Esophagus (tissue), 2 donors: Measurements from ENCODE around the gene STK11IP. TPM values are rescaled to one million over a fixed set of nuclear protein-coding genes. Genes with fewer than 3 reads are reported as not detected.

Experiments used
- H3K27ac ChIP-seq, 2 donors: one replicate each; pipeline ENCODE4 v1.5.1; 2013; ENCODE audit warnings: low read depth in 2 of 2, mild to moderate bottlenecking in 2 of 2, inconsistent platforms in 1 of 2, low read length in 1 of 2, moderate library complexity in 1 of 2
- H3K27me3 ChIP-seq, 2 donors: one replicate each; pipeline ENCODE4 v1.6.1; 2013; ENCODE audit warnings: low read length in 2 of 2, control low read depth in 1 of 2, mild to moderate bottlenecking in 1 of 2; ENCODE audit not compliant: insufficient read depth in 2 of 2, control insufficient read depth in 1 of 2
- H3K36me3 ChIP-seq, 2 donors: one replicate each; pipeline ENCODE4 v1.6.1; 2013; ENCODE audit warnings: low read length in 1 of 2; ENCODE audit not compliant: control insufficient read depth in 2 of 2, insufficient read depth in 2 of 2
- H3K4me1 ChIP-seq, 2 donors: one replicate each; pipeline ENCODE4 v1.6.1; 2013; ENCODE audit warnings: low read length in 1 of 2; ENCODE audit not compliant: control insufficient read depth in 2 of 2, insufficient read depth in 2 of 2
- H3K4me3 ChIP-seq, 2 donors: one replicate each; pipeline ENCODE4 v1.5.1; 2013; ENCODE audit warnings: low read length in 2 of 2, mild to moderate bottlenecking in 2 of 2, low read depth in 1 of 2, moderate library complexity in 1 of 2
- H3K9me3 ChIP-seq, 2 donors: one replicate each; pipeline ENCODE4 v1.6.1; 2013; ENCODE audit warnings: mild to moderate bottlenecking in 2 of 2, low read depth in 1 of 2, low read length in 1 of 2, moderate library complexity in 1 of 2; ENCODE audit not compliant: control insufficient read depth in 2 of 2, insufficient read depth in 1 of 2
- WGBS, 2 donors: extraction: QIAGEN DNeasy Blood & Tissue Kit; methylation state at CpG; one replicate each; pipeline ENCODE4 v1.1.7; 2013; 5-methylcytosine and 5-hydroxymethylcytosine counted together
- polyA plus RNA-seq, 2 donors: library from polyadenylated mRNA; stranded (reverse); fragments of 200-250 nt; gene quantifications; one replicate each; pipeline ENCODE4 v1.2.3, GENCODE V29; 2013
- donor health status: healthy with polysubstance abuse.
- donor health status: Bipolar disorder and iron deficiency.

The STK11IP gene
- polyA plus RNA-seq, 2 donors: 17.0 to 25.5 TPM

DNA sequence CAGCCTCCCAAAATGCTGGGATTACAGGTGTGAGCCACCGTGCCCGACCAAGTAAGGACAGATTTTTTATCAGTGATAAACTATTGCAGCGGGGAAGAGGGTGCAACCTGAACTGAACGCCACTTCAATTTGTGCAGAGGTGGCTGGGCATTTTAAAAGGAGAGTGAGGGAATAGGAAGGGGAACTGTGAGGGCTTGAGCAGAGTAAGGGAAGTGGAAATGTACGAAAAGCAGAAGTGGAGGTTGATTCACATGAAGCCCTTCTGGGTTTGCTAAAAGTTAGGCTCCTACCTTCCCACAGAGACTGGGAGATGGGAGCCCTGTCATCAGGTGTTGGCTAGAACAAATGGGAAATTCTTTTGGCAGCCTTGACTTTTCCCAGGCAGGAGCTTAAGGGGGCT lies 6.1 kb downstream of the STK11IP start:
- H3K4me3 ChIP-seq: no peak overlapping the region
- no peak overlapping the region for H3K27ac ChIP-seq
- WGBS, 2 donors: 88 to 90% methylated on average over 5 of the region's 5 CpGs
- peaks cover 27 to 32% of the 10 kb centered on the region in 2 donors for H3K36me3 ChIP-seq
- no peaks in the 10 kb centered on the region for H3K4me1 ChIP-seq
- H3K9me3 ChIP-seq: no peaks in the 10 kb centered on the region
- no peaks in the 10 kb centered on the region for H3K27me3 ChIP-seq

- Histone ChIP-seq H3K4me1 (no peaks in the 10 kb centered on the region), H3K27ac (no peak overlapping the region), H3K36me3 (peaks cover 27 to 36% of the 10 kb centered on the region in 2 donors), H3K27me3 (no peaks in the 10 kb centered on the region), H3K4me3 (no peak overlapping the region), H3K9me3 (no peaks in the 10 kb centered on the region)
- 81 to 88% methylated on average over 6 of the region's 6 CpGs for WGBS, 2 donors
These were observed 7.9 kb downstream of the STK11IP start for GRCh38 chr2:219605607-219605954.

GRCh38 chr2:219607931-219608330 lies 10.3 kb downstream of the STK11IP start:
- Histone ChIP-seq H3K9me3 (no peaks in the 10 kb centered on the region), H3K27ac (no peak overlapping the region), H3K4me3 (no peak overlapping the region), H3K36me3 (peaks cover 12 to 38% of the 10 kb centered on the region in 2 donors), H3K27me3 (no peaks in the 10 kb centered on the region), H3K4me1 (no peaks in the 10 kb centered on the region)
- WGBS, 2 donors: 92% methylated on average over 15 of the region's 15 CpGs

DNA sequence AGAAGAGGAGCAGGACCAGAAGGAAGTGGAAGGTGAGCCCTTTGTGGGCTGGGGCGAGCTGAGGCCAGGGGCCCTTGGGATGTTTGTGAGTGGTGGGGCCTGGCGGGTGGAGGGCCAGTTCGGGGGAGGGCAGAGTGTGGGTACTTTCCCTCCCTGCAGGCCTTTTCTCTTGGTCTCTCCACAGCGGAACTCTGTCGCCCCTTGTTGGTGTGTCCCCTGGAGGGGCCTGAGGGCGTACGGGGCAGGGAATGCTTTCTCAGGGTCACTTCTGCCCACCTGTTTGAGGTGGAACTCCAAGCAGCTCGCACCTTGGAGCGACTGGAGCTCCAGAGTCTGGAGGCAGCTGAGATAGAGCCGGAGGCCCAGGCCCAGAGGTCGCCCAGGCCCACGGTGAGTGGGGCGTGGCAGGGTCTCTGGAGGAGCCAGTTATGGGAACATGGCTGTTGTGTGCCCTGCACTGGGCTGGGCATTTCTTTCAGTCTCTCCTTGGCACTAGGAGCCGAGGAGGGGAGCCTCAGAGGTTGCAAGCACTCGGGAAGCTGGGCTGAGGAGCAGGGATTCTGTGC lies 10.8 kb downstream of the STK11IP start:
- H3K27me3 ChIP-seq: no peaks in the 10 kb centered on the region
- no peaks in the 10 kb centered on the region for H3K9me3 ChIP-seq
- no peaks in the 10 kb centered on the region for H3K4me1 ChIP-seq
- H3K4me3 ChIP-seq: no peak overlapping the region
- H3K36me3 ChIP-seq: peaks cover 12 to 39% of the 10 kb centered on the region in 2 donors
- WGBS, 2 donors: 84 to 87% methylated on average over 15 of the region's 15 CpGs
- no peak overlapping the region for H3K27ac ChIP-seq

DNA sequence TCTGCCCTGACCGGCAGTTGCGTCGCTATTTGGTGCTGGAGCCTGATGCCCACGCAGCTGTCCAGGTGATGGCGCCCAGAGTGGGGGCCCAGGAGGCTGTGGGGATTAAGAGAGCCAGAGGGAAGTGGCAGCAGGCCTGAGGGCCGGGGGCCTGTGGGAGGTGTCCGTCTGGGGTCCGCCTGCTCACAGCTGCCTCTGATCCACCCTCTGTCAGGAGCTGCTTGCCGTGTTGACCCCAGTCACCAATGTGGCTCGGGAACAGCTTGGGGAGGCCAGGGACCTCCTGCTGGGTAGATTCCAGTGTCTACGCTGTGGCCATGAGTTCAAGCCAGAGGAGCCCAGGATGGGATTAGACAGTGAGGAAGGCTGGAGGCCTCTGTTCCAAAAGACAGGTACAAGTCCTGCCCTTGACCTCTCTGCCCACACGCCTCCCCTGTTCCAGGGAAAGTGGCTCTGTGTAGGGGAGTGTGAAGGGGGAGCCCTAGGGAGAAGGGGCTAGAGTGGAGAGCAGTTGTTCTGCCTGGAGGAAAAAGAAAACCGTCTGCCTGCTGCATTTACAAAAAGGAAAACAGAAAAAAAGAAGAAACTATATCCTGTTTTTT lies 11.6 kb downstream of the STK11IP start:
- no peaks in the 10 kb centered on the region for H3K9me3 ChIP-seq
- H3K27me3 ChIP-seq: no peaks in the 10 kb centered on the region
- H3K27ac ChIP-seq: peak overlapping the region; percentile 19 to 34
- no peaks in the 10 kb centered on the region for H3K4me1 ChIP-seq
- H3K36me3 ChIP-seq: peaks cover 12 to 41% of the 10 kb centered on the region in 2 donors
- 87 to 88% methylated on average over 13 of the region's 13 CpGs for WGBS, 2 donors
- H3K4me3 ChIP-seq: no peak overlapping the region

GRCh38 chr2:219611306-219611705 lies 13.6 kb downstream of the STK11IP start:
- H3K4me3 ChIP-seq: no peak overlapping the region
- H3K4me1 ChIP-seq: no peaks in the 10 kb centered on the region
- H3K9me3 ChIP-seq: no peaks in the 10 kb centered on the region
- H3K27ac ChIP-seq: no peak overlapping the region
- H3K27me3 ChIP-seq: no peaks in the 10 kb centered on the region
- WGBS, 2 donors: 94 to 95% methylated on average over 9 of the region's 9 CpGs
- H3K36me3 ChIP-seq: peaks cover 11 to 51% of the 10 kb centered on the region in 2 donors

GRCh38 chr2:219611866-219612576 lies 14.4 kb downstream of the STK11IP start:
- no peaks in the 10 kb centered on the region for H3K9me3 ChIP-seq
- 78 to 79% methylated on average over 12 of the region's 12 CpGs for WGBS, 2 donors
- no peaks in the 10 kb centered on the region for H3K27me3 ChIP-seq
- H3K4me1 ChIP-seq: no peaks in the 10 kb centered on the region
- H3K27ac ChIP-seq: no peak overlapping the region
- peaks cover 12 to 51% of the 10 kb centered on the region in 2 donors for H3K36me3 ChIP-seq
- no peak overlapping the region for H3K4me3 ChIP-seq

GRCh38 chr2:219612577-219613286 lies 15.1 kb downstream of the STK11IP start:
- H3K4me3 ChIP-seq: no peak overlapping the region
- WGBS, 2 donors: 83 to 87% methylated on average over 15 of the region's 15 CpGs
- H3K27me3 ChIP-seq: no peaks in the 10 kb centered on the region
- H3K36me3 ChIP-seq: peaks cover 10 to 50% of the 10 kb centered on the region in 2 donors
- no peak overlapping the region for H3K27ac ChIP-seq
- H3K9me3 ChIP-seq: no peaks in the 10 kb centered on the region
- H3K4me1 ChIP-seq: no peaks in the 10 kb centered on the region

DNA sequence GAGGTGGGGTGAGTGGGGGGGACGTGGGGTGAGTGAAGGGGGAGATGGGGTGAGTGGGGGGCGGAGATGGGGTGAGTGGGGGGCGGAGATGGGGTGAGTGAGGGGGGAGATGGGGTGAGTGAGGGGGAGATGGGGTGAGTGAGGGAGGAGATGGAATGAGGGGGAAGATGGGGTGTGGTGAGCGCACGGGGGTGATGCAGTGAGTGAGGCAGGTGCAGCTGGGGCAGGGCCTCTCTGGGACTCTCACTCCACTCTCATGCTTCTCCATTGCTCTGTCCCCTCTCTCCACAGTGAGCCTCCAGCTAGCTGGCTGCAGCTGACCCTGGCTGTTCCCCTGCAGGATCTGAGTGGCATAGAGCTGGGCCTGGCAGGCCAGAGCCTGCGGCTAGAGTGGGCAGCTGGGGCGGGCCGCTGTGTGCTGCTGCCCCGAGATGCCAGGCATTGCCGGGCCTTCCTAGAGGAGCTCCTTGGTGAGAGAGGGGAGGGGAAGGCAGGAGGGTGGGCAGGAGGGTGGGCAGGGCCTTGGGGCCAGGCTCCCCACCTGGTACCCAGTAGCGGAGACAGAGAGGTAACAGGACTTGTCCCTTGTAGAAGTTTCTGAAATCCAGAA lies 15.9 kb downstream of the STK11IP start:
- Histone ChIP-seq H3K27me3 (no peaks in the 10 kb centered on the region), H3K27ac (no peak overlapping the region), H3K36me3 (peaks cover 9 to 44% of the 10 kb centered on the region in 2 donors), H3K4me1 (no peaks in the 10 kb centered on the region), H3K9me3 (no peaks in the 10 kb centered on the region), H3K4me3 (no peak overlapping the region)
- 93 to 97% methylated on average over 7 to 11 of the region's 11 CpGs for WGBS, 2 donors
